SK-N-SH (cell line): ENCODE measurements around the gene PTPRD. TPM values are rescaled to one million over a fixed set of nuclear protein-coding genes. Genes with fewer than 3 reads are reported as not detected.

Source experiments
- CTCF ChIA-PET: fragments of 300-600, 350-600 bp; formaldehyde crosslinking; extraction: SDS; loops from one replicate; lab custom pipeline; 2021; lab: Yijun Ruan, JAX
- POLR2A ChIA-PET: fragments of 350-600 bp; sonication (Branson Sonifier 250); formaldehyde crosslinking; extraction: SDS; loops from one replicate; lab custom pipeline; 2020; ENCODE audit warnings: antibody characterized with exemption, inconsistent platforms; lab: Yijun Ruan, JAX
- DNase-seq: peaks from one replicate; pipeline ENCODE4 v3.0.0; 2012
- H2AFZ ChIP-seq: fragments of 200-600 bp; sonication (generic); 2 replicates; pipeline ENCODE4 v1.8.1; 2016; ENCODE audit warnings: antibody characterized with exemption, mild to moderate bottlenecking, low read depth
- H3F3A ChIP-seq: fragments of 200-600 bp; sonication (generic); replicated peaks from 2 replicates; pipeline ENCODE3; 2016; ENCODE audit warnings: antibody characterized with exemption, mild to moderate bottlenecking; ENCODE audit not compliant: insufficient read depth
- H3K27ac ChIP-seq, 2 experiments: fragments of 200-500 bp in 1 of 2; fragments of 200-600 bp in 1 of 2; sonication (Bioruptor generic) in 1 of 2; sonication (generic), shearing (Covaris generic) in 1 of 2; 2 replicates each; pipeline versions ENCODE4 v1.5.1 to v1.6.1; 2014 to 2016; ENCODE audit warnings: low read depth in 2 of 2, inconsistent platforms in 1 of 2, low read length in 1 of 2, mild to moderate bottlenecking in 1 of 2, mixed read lengths in 1 of 2
- H3K27me3 ChIP-seq: fragments of 200-600 bp; sonication (generic), shearing (Covaris generic); 2 replicates; pipeline ENCODE4 v1.6.1; 2016; ENCODE audit warnings: mixed run types; ENCODE audit not compliant: insufficient read depth
- H3K36me3 ChIP-seq, 2 experiments: fragments of 200-500 bp in 1 of 2; fragments of 200-600 bp in 1 of 2; sonication (Bioruptor generic) in 1 of 2; sonication (generic) in 1 of 2; replicated peaks in 1 of 2; 2 replicates each; pipeline versions ENCODE3 to v1.5.1; 2014 to 2016; ENCODE audit warnings: low read length in 1 of 2, mild to moderate bottlenecking in 1 of 2; ENCODE audit not compliant: insufficient read depth in 2 of 2, control insufficient read depth in 1 of 2
- H3K4me1 ChIP-seq, 2 experiments: fragments of 200-500 bp in 1 of 2; fragments of 200-600 bp in 1 of 2; sonication (Bioruptor generic) in 1 of 2; sonication (generic), shearing (Covaris generic) in 1 of 2; 2 replicates each; pipeline versions ENCODE4 v1.5.1 to v1.6.1; 2014 to 2016; ENCODE audit warnings: low read depth in 1 of 2, low read length in 1 of 2, mixed run types in 1 of 2; ENCODE audit not compliant: insufficient read depth in 2 of 2, control insufficient read depth in 1 of 2
- H3K4me2 ChIP-seq: fragments of 200-600 bp; sonication (generic), shearing (Covaris generic); 2 replicates; pipeline ENCODE4 v1.6.1; 2017; ENCODE audit warnings: mixed run types
- H3K4me3 ChIP-seq, 2 experiments: fragments of 200-500 bp in 1 of 2; fragments of 200-600 bp in 1 of 2; sonication (Bioruptor generic) in 1 of 2; sonication (generic), shearing (Covaris generic) in 1 of 2; 2 replicates each; pipeline versions ENCODE4 v1.5.1 to v1.8.1; 2014 to 2016; ENCODE audit warnings: low read depth in 2 of 2, inconsistent platforms in 1 of 2, low read length in 1 of 2, mild to moderate bottlenecking in 1 of 2, mixed read lengths in 1 of 2, moderate library complexity in 1 of 2
- H3K79me2 ChIP-seq: fragments of 200-600 bp; sonication (generic); 2 replicates; pipeline ENCODE4 v1.8.1; 2017; ENCODE audit warnings: mild to moderate bottlenecking; ENCODE audit not compliant: insufficient read depth
- H3K9ac ChIP-seq: fragments of 200-600 bp; sonication (generic); 2 replicates; pipeline ENCODE4 v1.6.1; 2017; ENCODE audit warnings: mixed run types
- H3K9me2 ChIP-seq: fragments of 200-600 bp; sonication (generic); 2 replicates; pipeline ENCODE4 v1.6.1; 2017; ENCODE audit warnings: mixed run types
- H3K9me3 ChIP-seq: fragments of 200-600 bp; sonication (generic); 2 replicates; pipeline ENCODE4 v1.6.1; 2017; ENCODE audit warnings: mixed run types, mild to moderate bottlenecking, moderate library complexity
- H4K20me1 ChIP-seq: fragments of 200-600 bp; sonication (generic); 2 replicates; pipeline ENCODE4 v1.6.1; 2017; ENCODE audit warnings: mild to moderate bottlenecking, mixed run types; ENCODE audit not compliant: insufficient read depth
- FOXM1 ChIP-seq: IDR thresholded peaks from 2 replicates; pipeline ENCODE4 v1.4.0; 2012; ENCODE audit warnings: low read depth, mild to moderate bottlenecking
- NFIC ChIP-seq: IDR thresholded peaks from 2 replicates; pipeline ENCODE4 v1.4.0; 2012; ENCODE audit warnings: borderline replicate concordance
- SMC3 ChIP-seq: IDR thresholded peaks from 2 replicates; pipeline ENCODE4 v1.6.1; 2012; ENCODE audit warnings: low read depth, low read length, improper control_type of control experiment
- WGBS: methylation state at CpG from one replicate; pipeline ENCODE4 v1.1.6; 2017; ENCODE audit warnings: low lambda C conversion rate; 5-methylcytosine and 5-hydroxymethylcytosine counted together
- polyA plus RNA-seq, 3 experiments: library from polyadenylated mRNA; depleted of rRNA; stranded (reverse); fragments of >200 nt; gene quantifications; 2 replicates each; pipeline ENCODE4 v1.2.3, GENCODE V29; 2012
- TF ChIP-seq, protein P1 (sequence below): IDR thresholded peaks from 2 replicates; pipeline ENCODE4; 2012
- TF ChIP-seq, protein P2 (sequence below): IDR thresholded peaks from 2 replicates; pipeline ENCODE4 v1.4.0; 2012; ENCODE audit warnings: low read depth, borderline replicate concordance
- TF ChIP-seq, protein P3 (sequence below): IDR thresholded peaks from 2 replicates; pipeline ENCODE4 v1.4.0; 2012; ENCODE audit warnings: low read depth, borderline replicate concordance
- TF ChIP-seq, protein P4 (sequence below): IDR thresholded peaks from 2 replicates; pipeline ENCODE4 v1.6.1; 2012; ENCODE audit warnings: mild to moderate bottlenecking, low read depth, low read length, moderate library complexity

Gene PTPRD
- polyA plus RNA-seq, 1 of the 3 experiments (the other 2 are of a cell fraction) = 0.15 TPM

DNA sequence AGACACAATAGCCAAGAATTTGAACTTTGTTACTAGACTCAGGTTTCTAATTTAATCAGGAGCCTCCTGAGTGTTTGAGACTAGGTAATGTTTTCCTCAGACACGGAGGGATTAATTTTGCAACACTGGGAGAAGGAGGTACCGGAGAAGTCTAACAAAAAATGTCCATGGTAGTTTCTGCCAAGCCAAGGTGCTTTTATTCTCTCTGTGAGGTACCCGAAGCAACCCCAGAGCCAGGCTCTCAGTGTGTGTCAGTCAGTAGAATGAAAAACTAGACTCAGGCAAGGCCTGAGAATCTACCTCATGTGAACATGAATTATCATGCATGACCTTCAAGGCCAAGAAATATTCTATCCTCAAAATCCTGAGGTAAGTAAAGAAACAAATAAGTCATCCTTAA, 1832.4 kb downstream of the PTPRD start:
- no peak overlapping the region for H3K4me2 ChIP-seq
- no peaks in the 10 kb centered on the region for H3K36me3 ChIP-seq
- no peaks in the 10 kb centered on the region for H3K9me2 ChIP-seq
- H3K79me2 ChIP-seq = no peaks in the 10 kb centered on the region
- H3K9me3 ChIP-seq = no peaks in the 10 kb centered on the region
- H4K20me1 ChIP-seq = no peaks in the 10 kb centered on the region
- no peak for TF ChIP-seq SMC3
- no peaks in the 10 kb centered on the region for H3F3A ChIP-seq
- CTCF ChIA-PET = no interaction called here
- POLR2A ChIA-PET = no interaction called here
- DNase-seq = no peak
- H3K4me1 ChIP-seq = peaks cover 0 to 1% of the 10 kb centered on the region in 2 experiments; a peak in 2 of 4 replicates
- no peak overlapping the region for H2AFZ ChIP-seq
- no peaks in the 10 kb centered on the region for H3K27me3 ChIP-seq
- H3K27ac ChIP-seq = no peak overlapping the region
- H3K4me3 ChIP-seq = no peak overlapping the region
- WGBS = 70% methylated on average over 3 of the region's 3 CpGs
- no peak overlapping the region for H3K9ac ChIP-seq

DNA sequence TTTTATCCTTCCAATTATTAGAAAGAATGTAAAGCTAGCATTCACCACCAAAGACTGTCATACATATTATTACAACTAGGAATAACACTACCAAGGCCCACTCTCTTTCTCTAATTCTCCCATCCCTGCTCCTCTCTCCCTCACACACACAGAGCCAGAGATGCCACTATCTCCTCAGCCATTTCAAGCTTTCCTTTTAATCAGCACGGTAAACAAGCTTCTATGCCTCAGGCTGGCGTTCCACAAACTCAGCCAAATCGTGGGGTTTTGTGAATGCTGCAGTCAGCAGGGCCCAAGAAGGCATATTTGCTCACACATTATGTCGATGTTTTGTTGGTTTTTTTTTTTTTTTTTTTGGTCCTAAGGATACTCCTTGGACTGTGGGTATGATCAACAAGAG, 1833.3 kb downstream of the PTPRD start:
- POLR2A ChIA-PET = no interaction called here
- no peak overlapping the region for H3K4me2 ChIP-seq

More for the DNA sequence above, 1833.3 kb downstream of the PTPRD start:
- TF ChIP-seq NFIC (no peak), SMC3 (no peak), FOXM1 (no peak)
- TF ChIP-seq, protein P1, sequence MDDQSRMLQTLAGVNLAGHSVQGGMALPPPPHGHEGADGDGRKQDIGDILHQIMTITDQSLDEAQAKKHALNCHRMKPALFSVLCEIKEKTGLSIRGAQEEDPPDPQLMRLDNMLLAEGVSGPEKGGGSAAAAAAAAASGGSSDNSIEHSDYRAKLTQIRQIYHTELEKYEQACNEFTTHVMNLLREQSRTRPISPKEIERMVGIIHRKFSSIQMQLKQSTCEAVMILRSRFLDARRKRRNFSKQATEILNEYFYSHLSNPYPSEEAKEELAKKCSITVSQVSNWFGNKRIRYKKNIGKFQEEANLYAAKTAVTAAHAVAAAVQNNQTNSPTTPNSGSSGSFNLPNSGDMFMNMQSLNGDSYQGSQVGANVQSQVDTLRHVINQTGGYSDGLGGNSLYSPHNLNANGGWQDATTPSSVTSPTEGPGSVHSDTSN = no peak
- TF ChIP-seq, protein P2, sequence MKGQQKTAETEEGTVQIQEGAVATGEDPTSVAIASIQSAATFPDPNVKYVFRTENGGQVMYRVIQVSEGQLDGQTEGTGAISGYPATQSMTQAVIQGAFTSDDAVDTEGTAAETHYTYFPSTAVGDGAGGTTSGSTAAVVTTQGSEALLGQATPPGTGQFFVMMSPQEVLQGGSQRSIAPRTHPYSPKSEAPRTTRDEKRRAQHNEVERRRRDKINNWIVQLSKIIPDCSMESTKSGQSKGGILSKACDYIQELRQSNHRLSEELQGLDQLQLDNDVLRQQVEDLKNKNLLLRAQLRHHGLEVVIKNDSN = no peak
- TF ChIP-seq, protein P3, sequence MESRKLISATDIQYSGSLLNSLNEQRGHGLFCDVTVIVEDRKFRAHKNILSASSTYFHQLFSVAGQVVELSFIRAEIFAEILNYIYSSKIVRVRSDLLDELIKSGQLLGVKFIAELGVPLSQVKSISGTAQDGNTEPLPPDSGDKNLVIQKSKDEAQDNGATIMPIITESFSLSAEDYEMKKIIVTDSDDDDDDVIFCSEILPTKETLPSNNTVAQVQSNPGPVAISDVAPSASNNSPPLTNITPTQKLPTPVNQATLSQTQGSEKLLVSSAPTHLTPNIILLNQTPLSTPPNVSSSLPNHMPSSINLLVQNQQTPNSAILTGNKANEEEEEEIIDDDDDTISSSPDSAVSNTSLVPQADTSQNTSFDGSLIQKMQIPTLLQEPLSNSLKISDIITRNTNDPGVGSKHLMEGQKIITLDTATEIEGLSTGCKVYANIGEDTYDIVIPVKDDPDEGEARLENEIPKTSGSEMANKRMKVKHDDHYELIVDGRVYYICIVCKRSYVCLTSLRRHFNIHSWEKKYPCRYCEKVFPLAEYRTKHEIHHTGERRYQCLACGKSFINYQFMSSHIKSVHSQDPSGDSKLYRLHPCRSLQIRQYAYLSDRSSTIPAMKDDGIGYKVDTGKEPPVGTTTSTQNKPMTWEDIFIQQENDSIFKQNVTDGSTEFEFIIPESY = no peak
- TF ChIP-seq, protein P4, sequence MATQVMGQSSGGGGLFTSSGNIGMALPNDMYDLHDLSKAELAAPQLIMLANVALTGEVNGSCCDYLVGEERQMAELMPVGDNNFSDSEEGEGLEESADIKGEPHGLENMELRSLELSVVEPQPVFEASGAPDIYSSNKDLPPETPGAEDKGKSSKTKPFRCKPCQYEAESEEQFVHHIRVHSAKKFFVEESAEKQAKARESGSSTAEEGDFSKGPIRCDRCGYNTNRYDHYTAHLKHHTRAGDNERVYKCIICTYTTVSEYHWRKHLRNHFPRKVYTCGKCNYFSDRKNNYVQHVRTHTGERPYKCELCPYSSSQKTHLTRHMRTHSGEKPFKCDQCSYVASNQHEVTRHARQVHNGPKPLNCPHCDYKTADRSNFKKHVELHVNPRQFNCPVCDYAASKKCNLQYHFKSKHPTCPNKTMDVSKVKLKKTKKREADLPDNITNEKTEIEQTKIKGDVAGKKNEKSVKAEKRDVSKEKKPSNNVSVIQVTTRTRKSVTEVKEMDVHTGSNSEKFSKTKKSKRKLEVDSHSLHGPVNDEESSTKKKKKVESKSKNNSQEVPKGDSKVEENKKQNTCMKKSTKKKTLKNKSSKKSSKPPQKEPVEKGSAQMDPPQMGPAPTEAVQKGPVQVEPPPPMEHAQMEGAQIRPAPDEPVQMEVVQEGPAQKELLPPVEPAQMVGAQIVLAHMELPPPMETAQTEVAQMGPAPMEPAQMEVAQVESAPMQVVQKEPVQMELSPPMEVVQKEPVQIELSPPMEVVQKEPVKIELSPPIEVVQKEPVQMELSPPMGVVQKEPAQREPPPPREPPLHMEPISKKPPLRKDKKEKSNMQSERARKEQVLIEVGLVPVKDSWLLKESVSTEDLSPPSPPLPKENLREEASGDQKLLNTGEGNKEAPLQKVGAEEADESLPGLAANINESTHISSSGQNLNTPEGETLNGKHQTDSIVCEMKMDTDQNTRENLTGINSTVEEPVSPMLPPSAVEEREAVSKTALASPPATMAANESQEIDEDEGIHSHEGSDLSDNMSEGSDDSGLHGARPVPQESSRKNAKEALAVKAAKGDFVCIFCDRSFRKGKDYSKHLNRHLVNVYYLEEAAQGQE = no peak
- no peaks in the 10 kb centered on the region for H3K9me3 ChIP-seq
- H3K27me3 ChIP-seq = no peaks in the 10 kb centered on the region
- no peaks in the 10 kb centered on the region for H3F3A ChIP-seq
- CTCF ChIA-PET = no interaction called here
- 34% methylated on average over 4 of the region's 4 CpGs for WGBS
- no peak overlapping the region for H2AFZ ChIP-seq
- H3K4me1 ChIP-seq = no peaks in the 10 kb centered on the region; a peak in 2 of 4 replicates
- no peaks in the 10 kb centered on the region for H3K79me2 ChIP-seq
- H3K36me3 ChIP-seq = no peaks in the 10 kb centered on the region
- H4K20me1 ChIP-seq = no peaks in the 10 kb centered on the region
- no peak overlapping the region for H3K27ac ChIP-seq
- H3K9me2 ChIP-seq = no peaks in the 10 kb centered on the region
- DNase-seq = no peak
- H3K9ac ChIP-seq = no peak overlapping the region
- no peak overlapping the region for H3K4me3 ChIP-seq
